SKM-1 (cell line): ENCODE measurements around the gene CHRNA9.

Experiments
- DNase-seq: peaks from one replicate; lab custom pipeline; 2025; ENCODE audit not compliant: unreplicated experiment; lab: John Stamatoyannopoulos, UW

Gene CHRNA9

GRCh38 chr4:40337051-40337450, 1.9 kb downstream of the CHRNA9 start:
- DNase-seq: no peak

DNA sequence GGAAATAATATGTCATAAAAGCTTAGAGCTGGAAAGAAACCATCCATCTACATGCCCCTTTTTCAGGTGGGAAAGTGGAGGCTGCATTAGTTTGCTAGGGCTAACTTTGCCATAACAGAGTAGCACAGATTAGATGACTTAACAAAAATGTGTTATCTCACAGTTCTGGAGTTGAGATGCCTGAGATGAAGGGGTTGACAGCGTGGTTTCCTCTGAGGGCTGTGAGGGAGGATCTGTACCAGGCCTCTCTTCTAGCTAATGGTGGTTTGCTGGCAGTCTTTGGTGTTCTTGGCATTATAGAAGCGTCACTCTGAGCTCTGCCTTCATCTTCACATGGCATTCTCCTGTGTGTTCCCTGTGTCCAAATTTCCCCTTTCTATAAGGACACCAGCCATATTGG, 2.4 kb downstream of the CHRNA9 start:
- DNase-seq: no peak

GRCh38 chr4:40340030-40340429, 4.9 kb downstream of the CHRNA9 start:
- DNase-seq: no peak

GRCh38 chr4:40347472-40347871, 12.3 kb downstream of the CHRNA9 start:
- DNase-seq: no peak

GRCh38 chr4:40348000-40348399, 12.9 kb downstream of the CHRNA9 start:
- DNase-seq: no peak

- no peak for DNase-seq
Measured at GRCh38 chr4:40349561-40350198, 14.5 kb downstream of the CHRNA9 start.

- no peak for DNase-seq
Measured at GRCh38 chr4:40350627-40351227, 15.6 kb downstream of the CHRNA9 start.

- DNase-seq: no peak
Measured at GRCh38 chr4:40354158-40354557, 19.0 kb downstream of the CHRNA9 start.

DNA sequence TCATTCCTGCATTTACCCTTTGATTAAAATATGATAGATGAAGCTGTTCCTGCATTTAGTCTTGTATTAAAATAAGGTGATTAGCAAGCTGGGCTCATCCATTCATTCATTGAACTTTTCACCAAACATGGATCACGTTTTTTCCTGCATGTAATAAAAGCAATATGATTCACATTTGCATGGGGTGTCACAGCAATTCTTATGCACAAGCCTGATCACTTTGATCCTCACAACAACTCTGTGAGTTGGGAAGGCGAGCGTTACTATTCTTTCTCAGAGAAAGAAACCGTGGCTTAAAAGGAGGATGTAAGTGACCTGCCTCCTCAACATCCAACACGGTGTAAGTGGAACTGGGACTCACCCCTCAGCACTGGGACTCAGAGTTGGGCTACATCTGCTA, 20.0 kb downstream of the CHRNA9 start:
- no peak for DNase-seq

DNA sequence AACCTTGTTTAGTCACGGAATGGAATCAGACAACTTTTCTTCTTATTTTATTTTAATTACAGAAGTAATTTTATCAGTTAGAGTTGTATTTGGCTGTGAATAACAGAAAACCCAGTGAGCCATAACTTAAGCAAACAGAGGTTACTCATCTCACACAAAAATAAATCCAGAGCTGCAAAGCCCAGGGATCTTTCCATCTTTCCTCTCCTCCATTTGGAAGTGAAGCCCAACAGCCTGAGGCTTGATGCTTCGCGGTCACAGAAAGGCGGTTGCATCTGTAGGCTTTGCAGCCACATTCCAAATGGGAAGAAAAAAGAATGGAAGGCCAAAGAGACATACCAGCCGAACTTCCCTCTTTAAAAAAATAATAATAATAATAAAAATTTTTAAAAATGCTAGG, 22.6 kb downstream of the CHRNA9 start:
- DNase-seq: no peak

DNA sequence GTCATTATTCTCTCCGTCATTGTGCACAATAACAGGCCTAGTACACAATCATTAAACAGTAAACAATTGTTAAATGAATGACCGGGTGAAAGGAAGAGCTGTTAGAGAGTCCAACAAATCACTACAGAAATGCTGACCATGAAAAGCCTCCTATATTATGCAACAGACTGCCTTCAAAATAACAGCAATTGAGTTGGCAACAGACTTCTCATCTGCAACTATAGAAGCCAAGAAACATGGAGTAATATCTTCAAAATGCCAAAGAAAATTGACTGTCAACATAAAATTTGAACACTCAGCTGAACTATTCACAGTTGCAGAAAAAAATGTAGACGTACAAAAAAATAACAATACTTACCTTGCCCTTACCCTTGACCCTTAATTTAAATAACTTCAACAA, 26.2 kb downstream of the CHRNA9 start:
- DNase-seq: no peak

- no peak for DNase-seq
Measured at GRCh38 chr4:40363382-40363920, 28.3 kb downstream of the CHRNA9 start.

DNA sequence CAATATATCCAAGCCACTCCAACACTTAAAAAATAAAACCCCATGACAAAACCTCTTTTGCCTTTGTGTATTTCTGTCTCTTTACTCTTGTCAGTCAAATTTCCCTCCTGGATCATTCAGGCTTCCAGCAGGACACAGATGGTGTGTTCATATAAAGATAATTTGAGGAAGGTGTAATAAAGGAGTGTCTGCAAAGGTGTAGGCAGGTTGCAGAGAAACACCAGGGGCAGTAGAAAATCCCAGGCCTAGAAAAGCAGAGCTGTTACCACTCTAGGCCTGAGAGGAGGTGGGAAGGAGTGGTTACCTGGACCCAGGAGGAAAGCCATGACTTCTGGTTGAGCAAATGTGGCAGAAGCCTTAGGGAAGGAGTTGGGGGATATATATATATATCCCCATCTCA, 28.8 kb downstream of the CHRNA9 start:
- no peak for DNase-seq

DNA sequence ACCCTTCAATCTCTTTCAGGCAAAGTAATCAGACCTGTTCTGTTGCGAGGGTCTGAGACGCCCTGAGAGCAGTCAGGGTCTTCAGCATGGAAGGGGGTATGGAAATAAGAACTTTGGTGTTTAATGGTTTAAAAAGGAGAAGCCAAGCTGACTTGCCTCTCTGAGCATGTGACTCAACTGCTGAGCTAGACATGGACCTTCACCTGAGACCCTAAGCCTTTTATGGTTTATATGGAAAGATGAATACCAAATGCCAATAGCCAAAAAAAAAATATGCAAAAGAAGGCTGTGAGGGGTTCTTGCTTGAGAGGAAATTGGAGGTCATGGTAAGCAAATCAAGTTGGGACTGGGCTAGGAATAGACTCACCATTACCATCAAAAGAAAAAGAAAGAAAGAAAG, 30.6 kb downstream of the CHRNA9 start:
- no peak for DNase-seq

DNA sequence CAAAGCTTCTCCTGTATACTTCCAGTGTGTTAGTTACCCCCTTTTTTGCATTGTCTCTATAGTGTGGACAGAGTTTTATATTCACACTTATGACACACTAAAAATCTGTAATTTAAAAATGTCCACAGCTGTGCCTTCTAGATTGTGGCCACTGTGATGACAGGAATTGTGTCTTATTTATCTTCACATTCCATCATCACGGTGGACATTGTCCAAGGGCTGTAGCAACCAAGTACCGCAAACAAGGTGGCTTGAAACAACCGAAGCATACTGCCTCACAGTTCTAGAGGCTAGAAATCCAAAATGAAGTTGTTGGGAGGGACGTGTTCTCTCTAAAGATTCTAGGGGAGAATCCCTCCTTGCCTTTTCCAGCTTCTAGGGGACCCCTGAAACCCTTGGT, 32.3 kb downstream of the CHRNA9 start:
- DNase-seq: no peak

GRCh38 chr4:40369437-40370274, 34.5 kb downstream of the CHRNA9 start:
- DNase-seq: no peak

GRCh38 chr4:40372651-40373050, 37.5 kb downstream of the CHRNA9 start:
- DNase-seq: no peak

- DNase-seq: no peak
Measured at GRCh38 chr4:40373636-40374035, 38.5 kb downstream of the CHRNA9 start.

DNA sequence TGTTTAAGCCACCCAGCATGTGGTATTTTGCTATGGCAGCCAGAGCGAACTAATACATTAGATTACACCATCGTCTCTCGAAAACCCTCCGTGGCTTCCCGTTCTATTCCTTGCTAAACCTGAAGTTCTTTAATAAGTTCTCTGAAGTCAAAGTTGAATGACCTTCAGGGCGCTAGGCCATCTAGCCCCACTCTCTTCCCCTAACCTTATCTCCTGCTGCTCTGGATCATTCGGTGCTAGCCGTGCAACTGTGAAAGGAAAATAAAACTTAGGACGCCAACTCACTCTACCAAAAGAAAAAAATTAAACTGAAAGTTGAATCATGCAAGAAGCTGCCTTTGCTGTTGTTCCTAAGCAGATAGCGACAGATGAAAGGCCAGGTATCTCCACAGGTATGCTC, 40.0 kb downstream of the CHRNA9 start:
- DNase-seq: no peak

DNA sequence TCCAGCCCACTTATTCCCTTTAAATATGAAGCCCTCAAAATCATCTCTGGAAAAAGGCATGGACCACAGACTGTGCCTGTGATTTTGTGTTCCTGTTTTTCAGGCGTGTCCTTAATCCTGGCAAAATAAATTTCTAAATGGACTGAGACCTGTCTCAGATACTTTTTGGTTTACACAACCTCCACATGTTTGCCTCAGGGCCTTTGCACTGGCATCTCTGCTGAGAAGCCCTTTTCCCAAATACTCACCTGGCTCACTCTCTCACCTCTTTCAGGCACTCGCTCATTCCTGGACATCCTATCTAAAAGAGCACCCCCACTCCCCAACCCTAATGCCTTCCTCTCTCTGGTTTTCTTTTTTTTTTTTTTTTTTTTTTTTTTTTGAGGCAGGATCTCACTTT, 40.5 kb downstream of the CHRNA9 start:
- DNase-seq: no peak

DNA sequence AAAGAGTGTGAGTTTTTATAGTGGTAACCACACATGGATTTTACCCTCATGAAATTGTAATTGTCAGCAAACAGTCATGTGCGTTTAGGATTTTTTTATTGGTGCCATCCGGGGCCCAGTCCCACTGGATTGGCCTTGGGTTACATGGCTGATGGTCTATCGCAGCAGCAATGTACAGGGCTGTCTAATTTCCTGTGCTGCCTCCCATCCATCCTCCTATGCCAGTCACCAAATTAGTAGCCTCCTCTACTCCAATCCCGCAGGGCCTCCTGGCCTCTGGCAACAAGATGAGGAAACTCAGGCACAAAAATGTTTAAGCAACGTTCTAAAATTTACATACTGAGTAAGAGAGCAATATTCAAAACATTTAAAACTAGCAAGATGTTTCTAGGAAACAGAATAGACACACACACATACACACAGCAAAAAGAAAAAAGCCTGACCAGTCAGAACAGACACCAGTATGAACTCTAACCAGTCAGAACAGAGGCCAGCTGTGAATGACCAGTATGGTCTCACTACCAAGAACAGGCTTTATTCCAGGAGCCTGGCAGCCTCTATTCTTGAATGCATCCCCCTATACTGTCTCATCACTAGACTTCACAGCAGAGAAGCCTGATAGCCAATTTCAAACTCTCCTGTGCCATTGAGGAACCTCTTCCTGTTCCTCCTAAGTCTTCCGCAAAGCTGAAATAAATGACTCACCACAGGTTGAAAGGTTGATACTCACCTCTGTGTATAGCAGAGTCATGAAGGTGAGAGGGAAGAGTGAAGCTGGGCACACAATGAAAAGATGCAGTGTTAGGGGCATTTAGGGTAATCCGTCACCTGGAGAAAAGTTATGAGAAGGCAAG, 42.6 kb downstream of the CHRNA9 start:
- no peak for DNase-seq
